Erythroblast (primary cell): ENCODE data around the gene KIRREL3.

Experiments
- GATA1 ChIP-seq: IDR thresholded peaks from 2 replicates; pipeline ENCODE4 v1.6.1; 2011; ENCODE audit warnings: low read depth, mild to moderate bottlenecking, control low read depth, low read length, moderate library complexity
- POLR2A ChIP-seq: IDR thresholded peaks from 2 replicates; pipeline ENCODE4 v1.6.1; 2011; ENCODE audit warnings: mild to moderate bottlenecking, low read length

GRCh38 chr11:126890561-126890960, 110.0 kb downstream of the KIRREL3 start:
- TF ChIP-seq POLR2A (no peak), GATA1 (no peak)
